Middle frontal gyrus (tissue), 1 donor: ENCODE data around the gene FREM1.

Experiments used
- DNase-seq: peaks from one replicate; pipeline ENCODE4 v3.0.0-alpha.2; 2015; ENCODE audit warnings: low spot score; ENCODE audit errors: extremely low spot score

Gene FREM1

DNA sequence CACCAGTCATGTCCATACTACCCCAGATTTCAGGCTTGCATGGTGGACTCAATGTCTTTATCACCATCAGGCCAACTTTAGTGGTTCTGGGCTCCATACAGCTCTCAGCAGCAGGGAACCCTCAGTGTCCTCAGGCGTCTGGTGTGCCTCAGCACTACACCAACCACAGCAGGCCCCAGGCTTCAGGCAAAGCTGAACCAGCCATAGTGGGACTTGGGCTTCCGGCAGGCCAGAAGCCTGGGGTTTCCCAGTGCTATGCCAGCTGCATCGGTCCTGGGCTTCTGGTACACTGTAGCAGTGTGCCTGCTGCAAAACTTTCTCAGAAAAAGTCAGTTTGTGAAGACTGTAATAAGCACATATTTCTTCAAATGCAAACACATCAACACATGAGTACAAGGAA lies 205.9 kb downstream of the FREM1 start:
- no peak for DNase-seq

DNA sequence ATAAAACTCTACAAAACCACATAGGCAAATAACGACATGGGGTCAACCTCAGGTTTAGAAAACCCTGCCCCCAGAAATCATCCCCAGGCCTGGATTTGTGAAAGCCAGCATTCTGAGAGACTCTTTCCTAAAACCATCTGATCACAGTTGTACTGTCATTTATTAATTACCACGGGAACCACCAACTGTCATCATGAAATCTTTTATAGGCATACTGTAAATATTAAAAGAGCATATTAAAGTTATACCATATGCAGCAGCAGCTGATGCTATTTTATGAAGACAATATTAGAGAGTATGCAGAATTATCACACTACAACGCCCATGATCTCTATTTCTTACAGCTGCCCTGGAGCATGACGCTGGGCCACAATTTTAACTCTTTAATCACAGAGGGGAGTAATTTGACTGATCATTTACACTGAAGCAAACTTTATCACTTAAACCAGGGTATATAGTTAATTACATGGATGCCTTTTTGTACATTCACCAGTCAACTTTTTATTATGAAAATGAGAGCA lies 208.0 kb downstream of the FREM1 start:
- no peak for DNase-seq

DNA sequence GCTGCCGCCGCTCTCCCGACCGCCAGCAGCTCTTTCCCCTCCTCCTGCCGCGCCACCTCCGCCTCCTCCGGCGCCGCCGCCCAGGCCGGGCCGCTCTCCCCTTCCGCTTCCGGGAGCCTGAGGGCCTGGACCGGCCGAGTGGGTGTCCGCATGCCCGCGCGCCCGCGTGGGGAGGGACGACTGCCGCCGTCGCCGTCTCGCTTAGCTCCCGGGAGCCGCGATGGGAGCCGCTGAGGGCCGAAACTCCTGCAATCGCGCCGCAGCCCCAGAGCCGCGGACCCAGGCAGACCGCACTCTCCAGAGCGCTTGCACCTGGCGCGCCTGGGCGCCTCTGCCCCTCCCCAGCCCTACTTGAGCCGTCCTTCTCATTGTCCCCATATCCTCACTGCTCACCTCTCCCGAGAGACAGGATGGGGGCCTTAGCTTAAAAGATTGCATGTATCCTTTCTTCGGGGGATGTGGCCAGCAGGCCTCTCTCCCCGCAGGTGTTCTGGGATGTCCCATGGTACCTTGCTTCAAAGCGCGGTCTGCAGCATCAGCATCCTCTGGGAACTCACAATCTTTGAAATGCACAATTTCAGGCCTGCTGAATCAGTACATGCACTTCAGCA lies 216.9 kb downstream of the FREM1 start, which contains the start of gene ZDHHC21:
ZDHHC21 (minus strand) TSS at position 182 of the 611 bp plus-strand sequence. CDS start 19,092 bp downstream, outside the sequence.
- peak; percentile 71 for DNase-seq

DNA sequence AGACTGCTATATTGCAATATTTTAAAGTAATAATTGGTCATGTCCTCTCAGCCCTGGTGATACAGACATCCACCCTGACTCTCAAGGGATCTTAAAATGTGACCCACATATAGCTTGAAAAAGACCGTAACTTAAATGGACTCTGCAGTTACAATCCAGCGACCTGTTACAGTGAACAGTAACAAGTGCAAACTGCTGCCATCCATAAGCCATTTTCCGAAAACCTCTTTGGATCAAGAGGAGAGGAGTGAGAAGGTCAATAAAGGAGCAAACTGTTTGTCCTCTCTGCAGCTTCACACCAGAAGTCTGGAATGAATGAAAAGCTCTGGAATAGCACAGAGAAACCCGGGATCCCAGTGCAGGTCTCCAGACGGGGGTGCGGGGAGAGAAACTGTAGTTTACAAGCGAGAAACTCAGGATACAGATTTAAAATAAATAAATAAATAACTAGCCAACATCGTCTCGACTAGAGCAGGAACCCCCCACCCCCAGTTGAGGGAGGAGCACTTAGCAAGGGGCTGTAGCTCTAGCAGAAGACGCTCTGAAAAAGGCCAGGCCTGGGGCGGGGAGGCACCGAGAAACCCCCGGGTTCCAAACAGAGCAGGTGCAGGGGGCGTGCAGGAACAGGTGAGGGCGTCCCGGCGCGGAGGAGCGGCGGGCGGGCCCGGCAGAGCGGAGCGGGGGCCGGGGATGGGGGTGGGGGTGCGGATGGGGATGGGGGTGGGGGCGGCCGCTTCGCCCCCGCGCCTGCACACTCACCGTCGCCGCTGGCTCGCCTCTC lies 217.6 kb downstream of the FREM1 start:
- DNase-seq = no peak

DNA sequence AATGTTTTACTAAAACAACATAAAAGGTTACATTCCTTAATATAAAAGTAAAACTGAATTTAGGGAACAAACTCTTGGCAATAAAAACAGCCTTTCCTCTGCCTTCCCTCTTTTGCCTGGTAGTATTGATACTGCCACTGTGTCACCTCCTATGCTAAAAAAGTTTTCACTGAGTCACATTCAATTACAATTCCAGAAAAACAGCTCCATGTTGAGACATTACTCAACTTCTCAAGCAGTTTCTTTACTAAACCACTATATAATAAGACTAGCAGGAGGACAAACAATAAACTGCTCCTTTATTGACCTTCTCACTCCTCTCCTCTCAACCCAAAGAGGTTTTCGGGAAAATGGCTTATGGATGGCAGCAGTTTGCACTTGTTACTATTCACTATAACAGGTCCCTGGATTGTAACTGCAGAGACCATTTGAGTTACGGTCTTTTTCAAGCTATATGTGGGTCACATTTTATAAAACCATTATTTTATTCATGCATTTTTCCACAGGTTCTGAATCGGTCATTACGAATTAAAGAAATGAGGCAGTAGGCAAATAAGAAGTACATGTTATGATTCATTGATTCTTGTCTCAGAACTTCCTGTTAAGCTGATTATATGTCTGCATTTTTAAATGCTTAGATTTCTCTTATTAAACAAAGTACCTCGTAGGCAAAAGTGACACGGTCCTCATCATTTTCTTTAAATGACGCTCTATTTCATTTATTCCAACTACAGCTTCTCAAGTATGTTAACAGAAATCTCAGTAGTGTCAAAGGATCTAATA lies 219.1 kb downstream of the FREM1 start:
- no peak for DNase-seq

DNA sequence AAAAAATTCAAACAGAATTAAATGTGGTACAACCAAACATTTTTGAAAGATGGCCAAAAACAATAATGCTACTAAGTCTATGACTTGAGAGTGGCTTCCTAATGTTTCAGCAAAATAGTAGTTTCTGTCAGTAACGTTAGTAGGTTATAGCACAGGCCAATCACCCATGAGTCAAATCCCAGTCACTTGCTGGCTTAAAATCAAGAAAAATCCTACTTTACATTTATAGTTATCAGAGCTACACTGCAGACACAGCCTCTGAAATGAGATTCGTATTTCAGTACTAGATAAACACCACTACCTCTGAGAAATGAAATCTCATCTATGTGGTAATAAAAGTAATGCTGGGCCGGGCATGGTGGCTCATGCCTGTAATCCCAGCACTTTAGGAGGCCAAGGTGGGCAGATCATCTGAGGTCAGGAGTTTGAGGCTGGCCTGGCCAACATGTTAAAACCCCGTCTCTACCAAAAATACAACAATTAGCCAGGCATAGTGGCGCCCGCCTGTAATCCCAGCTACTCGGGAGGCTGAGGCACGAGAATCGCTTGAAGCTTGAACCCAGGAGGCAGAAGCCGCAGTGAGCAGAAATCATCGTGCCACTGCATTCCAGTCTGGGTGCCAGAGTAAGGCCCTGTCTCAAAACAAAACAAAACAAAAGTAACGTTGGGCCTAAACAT lies 223.0 kb downstream of the FREM1 start:
- DNase-seq = no peak

DNA sequence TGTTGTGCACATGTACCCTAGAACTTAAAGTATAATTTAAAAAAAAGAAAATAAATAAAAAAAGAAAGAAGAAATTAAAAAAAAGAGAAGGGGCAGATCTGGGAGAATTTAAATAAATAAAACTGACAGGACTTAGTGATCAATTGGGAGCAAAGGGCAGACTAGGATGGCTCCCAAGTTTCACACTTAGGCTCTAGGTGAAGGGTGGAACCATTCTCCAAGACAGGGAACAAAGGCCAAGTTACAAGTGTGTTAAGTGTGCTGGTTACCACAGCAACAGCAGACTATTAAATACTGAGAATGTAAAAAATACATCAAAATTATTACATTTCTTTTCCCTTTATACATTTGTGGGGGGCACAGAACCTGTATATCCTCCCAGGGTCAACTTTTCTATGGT lies 224.1 kb downstream of the FREM1 start:
- no peak for DNase-seq
